ENCODE data around the gene TRABD2B.

TRABD2B gene

DNA sequence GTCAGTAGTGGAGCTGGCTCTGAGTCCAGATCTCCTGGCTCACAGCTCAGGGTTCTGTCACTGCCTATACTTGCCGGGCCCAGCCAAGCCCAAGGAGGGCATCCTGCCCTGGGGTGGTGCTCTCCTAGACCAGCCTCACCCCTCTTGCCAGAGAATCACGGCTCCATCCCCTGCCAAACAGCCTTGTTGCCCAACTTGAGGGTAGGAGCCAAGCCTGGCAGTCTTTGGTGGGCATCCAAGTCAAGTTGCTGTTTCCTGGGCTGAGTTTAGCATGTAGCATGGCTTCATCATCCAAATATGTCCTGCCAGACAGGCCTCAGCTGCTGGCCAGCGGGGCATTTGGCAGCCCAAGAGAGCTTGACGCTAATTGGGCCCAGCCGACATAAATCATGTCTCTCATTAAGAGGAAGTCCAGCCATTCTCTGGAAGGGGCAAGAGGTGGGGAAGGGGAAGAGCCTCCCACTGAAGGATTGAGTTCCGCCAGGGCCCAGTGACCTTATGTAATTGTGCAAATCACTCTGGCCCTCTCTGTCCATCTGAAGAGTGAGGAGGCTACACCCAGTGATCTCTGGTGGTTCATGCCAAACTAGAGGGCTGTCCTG, 22.6 kb upstream of the TRABD2B start:
- no peak for DNase-seq

DNA sequence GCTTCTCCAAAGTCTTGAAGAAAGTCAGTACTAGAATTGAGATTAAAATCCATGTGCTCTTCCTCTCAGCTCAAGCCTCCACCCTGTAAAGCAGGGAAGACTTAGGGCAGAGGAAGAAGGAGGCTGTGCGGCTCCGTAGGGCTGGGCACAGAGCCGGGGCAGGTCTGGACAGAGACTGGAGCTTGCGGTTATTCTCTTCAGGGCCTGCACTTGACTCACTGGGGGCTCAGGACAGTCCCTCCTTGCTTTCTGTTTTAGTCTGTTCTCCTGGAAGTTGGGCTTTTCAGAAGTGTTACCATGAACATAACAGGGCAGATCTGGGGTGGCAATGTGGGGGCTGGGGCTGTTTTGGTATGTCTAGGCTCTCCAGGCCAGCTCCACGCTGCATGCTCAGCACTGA, 21.6 kb upstream of the TRABD2B start:
- DNase-seq, result no peak

DNA sequence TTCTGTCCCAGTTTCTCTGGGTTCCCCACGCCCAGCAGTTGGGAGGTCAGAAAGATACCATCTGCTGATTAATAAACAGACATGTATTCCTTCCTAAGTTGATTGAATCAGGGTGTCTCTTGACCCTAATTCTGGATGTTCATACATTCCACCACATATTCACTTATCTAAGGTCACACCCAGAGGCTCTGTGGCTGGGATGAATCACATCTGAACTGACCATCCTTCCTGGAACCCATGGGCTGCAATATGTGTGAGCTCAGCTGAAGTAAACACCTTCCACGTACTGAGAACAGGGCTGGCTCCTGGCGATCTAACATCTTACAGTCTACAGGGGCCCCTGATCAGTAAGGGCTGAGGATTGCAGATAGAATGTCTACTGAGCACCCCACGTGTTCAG, 20.5 kb upstream of the TRABD2B start:
- DNase-seq, result no peak

- DNase-seq, result no peak
These were observed 19.3 kb upstream of the TRABD2B start for GRCh38 chr1:48016515-48016914.

DNA sequence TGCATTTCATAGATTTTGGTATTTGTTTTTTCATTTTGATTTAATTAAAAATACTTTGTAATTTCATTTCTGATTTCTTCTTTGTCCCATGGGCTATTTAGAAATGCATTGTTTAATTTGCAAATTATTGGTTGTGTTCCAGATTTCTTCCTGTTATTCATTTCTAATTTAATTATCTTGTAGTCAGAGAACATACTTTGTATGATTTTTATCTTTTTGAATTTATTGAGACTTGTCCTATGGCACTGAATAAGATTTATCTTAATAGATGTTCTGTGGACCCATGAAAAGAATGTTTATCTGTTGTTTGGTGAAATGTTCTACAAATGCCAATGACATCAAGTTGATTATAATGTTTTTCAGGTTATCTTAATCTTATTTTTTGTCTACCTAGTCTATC, 16.1 kb upstream of the TRABD2B start:
- DNase-seq, result no peak

GRCh38 chr1:48007047-48007446, 9.9 kb upstream of the TRABD2B start:
- DNase-seq, result no peak

- no peak for DNase-seq
These were observed 9.1 kb upstream of the TRABD2B start for GRCh38 chr1:48006264-48006663.

DNA sequence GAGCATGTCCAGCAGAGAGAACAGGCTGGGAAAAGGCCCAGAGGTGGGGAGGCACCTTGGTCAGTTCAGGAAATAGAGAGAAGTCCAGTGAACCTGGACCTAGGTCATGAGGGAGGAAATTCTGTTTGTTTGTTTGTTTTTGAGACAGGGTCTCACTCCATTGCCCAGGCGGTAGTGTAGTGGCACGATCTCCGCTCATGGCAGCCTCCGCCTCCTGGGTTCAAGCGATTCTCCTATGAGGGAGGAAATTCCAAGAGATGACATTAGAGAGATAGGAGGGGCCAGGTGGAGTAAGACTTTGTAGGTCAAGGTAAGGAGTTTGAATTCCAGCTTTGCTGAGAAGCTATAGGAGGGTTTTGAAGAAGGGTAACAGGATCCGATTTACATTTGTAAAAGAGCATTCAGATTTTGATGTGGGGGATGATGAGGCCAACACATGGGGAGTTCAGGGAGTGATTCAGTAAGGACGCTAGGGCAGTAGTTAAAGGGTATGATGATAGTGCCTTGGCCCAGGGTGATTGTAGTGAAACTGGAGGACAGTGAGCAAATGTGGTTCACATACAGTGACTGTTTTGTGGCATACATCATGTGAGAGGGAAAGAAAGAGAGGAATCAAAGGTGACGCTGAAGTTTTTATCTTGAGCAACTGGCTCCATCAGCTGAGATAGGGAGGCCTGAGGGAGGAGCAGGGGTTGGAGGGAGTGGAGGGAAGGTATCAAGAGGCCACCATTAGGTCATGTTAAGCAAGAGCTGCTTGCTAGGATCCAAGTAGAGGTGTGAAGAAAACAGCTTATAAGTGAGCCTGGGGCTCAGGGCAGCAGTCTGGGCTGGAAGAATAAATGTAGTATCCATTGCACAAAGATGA, 8.3 kb upstream of the TRABD2B start:
- no peak for DNase-seq

DNA sequence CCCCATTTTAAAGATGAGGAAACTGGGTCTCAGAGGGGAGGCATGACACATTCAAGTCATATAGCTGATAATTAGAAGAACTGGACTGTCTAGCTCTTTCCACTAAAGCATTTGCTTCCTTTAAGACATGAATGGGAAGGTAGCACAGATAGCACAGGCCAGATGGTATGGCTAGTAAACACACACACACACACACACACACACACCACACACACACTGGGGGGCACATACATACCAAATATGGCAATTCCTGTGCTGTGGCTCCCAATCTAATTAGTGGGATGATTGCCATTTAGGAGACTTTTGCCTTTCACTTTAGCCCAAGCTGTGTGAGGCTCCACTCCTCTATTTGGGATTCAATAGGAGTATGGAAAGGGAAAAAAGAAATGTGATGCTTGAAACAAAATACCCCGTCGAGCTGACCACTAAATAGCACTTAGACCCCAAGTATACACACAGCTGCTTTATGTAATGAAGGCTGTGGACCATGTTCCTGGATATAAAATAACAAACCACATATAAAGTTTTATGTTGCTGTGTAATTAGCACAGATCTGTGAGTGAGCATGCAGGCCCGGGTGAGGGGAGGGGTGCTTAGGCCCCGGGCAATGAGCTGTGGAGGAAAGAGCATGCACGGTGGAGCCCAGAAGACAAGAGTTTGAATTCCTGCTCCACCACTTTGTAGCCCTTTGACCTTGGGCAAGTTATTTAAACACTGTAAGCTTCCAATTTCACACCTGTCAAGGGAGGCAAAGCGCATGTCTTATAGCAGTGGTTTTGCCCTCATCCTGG, 6.8 kb upstream of the TRABD2B start:
- no peak for DNase-seq

DNA sequence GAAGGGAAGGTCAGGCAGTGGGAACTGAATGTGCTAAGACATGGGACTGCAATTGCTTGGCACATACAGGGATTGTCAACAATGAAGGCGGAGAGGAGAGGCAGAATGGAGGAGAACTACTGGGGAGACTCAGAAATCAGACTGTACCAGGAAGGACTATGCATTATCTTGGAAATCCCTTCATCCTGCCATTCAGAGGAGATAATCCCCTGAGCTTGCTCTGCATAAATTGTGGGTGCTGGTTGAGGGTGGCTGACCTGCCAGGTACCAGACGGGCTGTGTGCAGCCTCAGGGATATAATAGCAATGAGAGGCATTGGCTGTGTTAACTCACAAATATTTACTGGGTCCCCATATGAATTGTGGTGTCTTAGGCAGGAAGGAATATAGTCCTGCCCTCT, 5.0 kb upstream of the TRABD2B start:
- no peak for DNase-seq

DNA sequence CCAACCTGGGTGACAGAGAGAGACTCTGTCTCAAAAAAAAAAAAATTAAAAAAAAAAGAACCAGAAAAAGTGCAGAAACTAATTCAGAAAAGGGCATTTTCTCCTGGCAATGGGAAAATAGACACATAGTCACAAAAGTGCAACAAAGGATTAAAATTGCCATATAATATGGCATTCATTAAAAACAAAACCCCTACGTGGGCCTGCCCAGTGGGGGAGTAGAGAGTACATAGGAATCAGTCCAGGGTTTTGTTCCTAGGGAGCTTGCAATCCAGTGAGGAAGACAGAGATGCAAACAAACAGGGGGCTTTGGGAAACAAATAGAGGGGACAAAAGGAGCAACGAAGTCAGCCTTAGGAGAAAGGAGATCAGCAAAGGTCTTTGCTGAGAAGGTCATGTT, 4.5 kb upstream of the TRABD2B start:
- no peak for DNase-seq

DNA sequence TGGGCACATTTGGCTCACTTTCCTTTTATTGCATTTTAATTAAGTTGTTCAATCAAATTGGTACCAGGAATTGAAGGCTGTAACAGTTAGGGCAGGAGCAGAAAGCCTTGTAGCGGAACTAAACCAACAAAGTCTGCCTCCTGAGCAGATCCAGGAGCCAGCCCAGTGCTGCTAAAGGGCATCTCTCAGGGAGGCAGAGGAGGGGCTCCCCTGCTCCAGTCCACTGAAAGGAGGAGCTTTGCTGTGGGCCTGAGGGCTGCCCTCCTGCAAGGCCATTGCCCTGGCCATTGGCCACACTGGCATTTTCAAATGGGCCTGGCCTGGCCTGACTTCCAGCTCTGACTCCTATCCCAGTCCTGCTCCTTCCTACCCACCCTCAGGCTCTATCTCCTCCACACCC, 3.7 kb upstream of the TRABD2B start:
- DNase-seq, result no peak

DNA sequence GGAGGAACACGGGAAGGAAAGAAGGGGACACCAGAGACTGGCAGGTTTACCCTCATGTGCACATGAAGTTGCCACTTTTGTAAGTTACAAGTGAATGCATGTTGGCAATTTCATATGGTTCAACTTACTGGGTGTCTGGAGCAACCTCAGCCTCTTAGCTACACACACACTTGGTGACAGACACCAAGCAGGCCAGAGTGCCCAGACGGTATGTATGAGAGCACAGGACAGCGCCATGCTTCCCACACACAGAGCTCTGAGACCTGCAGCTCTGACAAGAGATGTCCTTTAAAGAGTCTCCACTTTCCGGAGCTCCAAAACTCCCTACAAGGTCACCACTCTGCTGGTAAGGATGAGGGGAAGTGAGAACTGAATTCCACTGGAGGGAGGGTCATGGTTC, 1.9 kb upstream of the TRABD2B start:
- DNase-seq, result no peak

DNA sequence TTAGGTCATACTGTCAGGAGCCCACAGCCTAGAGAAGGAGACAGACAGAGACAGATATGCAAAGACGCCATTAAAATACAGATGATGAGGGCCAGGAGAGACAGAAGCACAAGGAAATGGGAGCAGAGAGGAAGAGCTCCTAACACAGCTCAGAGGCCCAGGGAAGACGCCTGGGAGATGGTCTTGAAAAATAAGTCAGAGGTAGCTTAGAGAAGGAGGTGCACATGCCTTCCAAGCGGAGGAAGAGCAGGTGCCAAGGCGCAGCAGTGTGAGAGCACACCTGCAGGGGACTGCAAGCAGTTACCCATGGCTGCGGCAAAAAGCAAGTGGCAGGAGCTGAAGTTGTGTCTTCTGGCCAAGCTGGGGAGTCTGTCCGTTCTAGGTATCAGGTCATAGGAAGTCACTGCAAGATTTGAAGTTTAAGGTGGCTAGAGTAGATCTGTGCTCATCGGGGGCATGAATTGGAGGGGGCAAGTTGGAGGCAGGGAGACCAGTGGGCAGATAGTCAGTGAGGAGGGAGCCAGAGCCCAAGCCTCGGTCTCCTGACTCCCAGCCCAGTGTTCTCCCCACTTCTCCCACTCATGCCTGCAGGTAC, 1.3 kb upstream of the TRABD2B start:
- DNase-seq, result no peak

GRCh38 chr1:47996406-47997226, 569 bp downstream of the TRABD2B start:
- DNase-seq, result no peak

DNA sequence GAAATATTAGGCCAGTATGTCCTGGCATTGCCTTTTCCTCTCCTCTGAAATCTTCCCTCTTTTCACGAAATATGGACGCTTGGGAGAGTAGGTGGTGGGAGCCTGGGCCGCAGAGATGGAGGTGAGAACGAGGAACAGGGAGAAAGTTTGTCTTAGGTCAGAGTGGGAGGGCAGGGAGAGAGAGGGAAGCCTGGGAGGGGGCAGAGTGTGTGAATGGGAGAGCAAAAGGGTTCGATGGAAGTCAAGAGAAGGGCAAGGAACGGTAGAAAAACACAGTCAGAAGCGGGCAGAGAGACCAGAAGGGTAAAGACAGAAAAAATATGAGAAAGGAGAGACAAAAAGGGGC, 1.2 kb downstream of the TRABD2B start:
- no peak for DNase-seq

- DNase-seq, result no peak
These were observed 1.7 kb downstream of the TRABD2B start for GRCh38 chr1:47995306-47996050.

GRCh38 chr1:47993881-47994625, 3.1 kb downstream of the TRABD2B start:
- DNase-seq, result no peak

- DNase-seq, result no peak
These were observed 3.8 kb downstream of the TRABD2B start for GRCh38 chr1:47993416-47993740.

GRCh38 chr1:47992720-47993415, 4.3 kb downstream of the TRABD2B start:
- no peak for DNase-seq

GRCh38 chr1:47991673-47992072, 5.5 kb downstream of the TRABD2B start:
- no peak for DNase-seq
